ENCODE results near the gene PAK4.
"Not testable (repeated sequence)": the region's sequence is repeated elsewhere in the genome, so short reads cannot be mapped to it uniquely, and the experiment has no call there.

Gene PAK4

GRCh38 chr19:39100500-39101166 lies 25.0 kb upstream of the PAK4 start:
- DNase-seq: no peak

- no peak for DNase-seq
Observed at GRCh38 chr19:39103151-39103550, 22.4 kb upstream of the PAK4 start.

- no peak for DNase-seq
Observed at GRCh38 chr19:39104186-39104596, 21.4 kb upstream of the PAK4 start.

- no peak for DNase-seq
Observed at GRCh38 chr19:39106194-39106593, 19.4 kb upstream of the PAK4 start.

- no peak for DNase-seq
Observed at GRCh38 chr19:39109641-39110040, 15.9 kb upstream of the PAK4 start.

GRCh38 chr19:39110263-39110967 lies 15.2 kb upstream of the PAK4 start:
- peak; percentile 22 to 30 for DNase-seq

GRCh38 chr19:39111593-39112199 lies 13.9 kb upstream of the PAK4 start:
- DNase-seq: no peak

GRCh38 chr19:39112338-39112890 lies 13.2 kb upstream of the PAK4 start:
- DNase-seq: no peak

- no peak for DNase-seq
Observed at GRCh38 chr19:39113199-39113598, 12.4 kb upstream of the PAK4 start.

GRCh38 chr19:39115105-39115847 lies 10.3 kb upstream of the PAK4 start:
- no peak for DNase-seq

- DNase-seq: not testable (repeated sequence)
Observed at GRCh38 chr19:39117023-39117422, 8.6 kb upstream of the PAK4 start.

- no peak for DNase-seq
Observed at GRCh38 chr19:39119830-39120229, 5.8 kb upstream of the PAK4 start.

- DNase-seq: no peak
Observed at GRCh38 chr19:39122934-39123731, 2.5 kb upstream of the PAK4 start.

GRCh38 chr19:39124136-39124764 lies 1.3 kb upstream of the PAK4 start:
- DNase-seq: no peak

GRCh38 chr19:39125199-39125553 lies 410 bp upstream of the PAK4 start:
- no peak for DNase-seq

GRCh38 chr19:39126312-39127187 lies 964 bp downstream of the PAK4 start:
- no peak for DNase-seq

- no peak for DNase-seq
Observed at GRCh38 chr19:39127812-39128515, 2.4 kb downstream of the PAK4 start.

- DNase-seq: no peak
Observed at GRCh38 chr19:39128516-39129079, 3.0 kb downstream of the PAK4 start.

GRCh38 chr19:39129116-39129515 lies 3.5 kb downstream of the PAK4 start:
- no peak for DNase-seq
